Measurements from ENCODE around the gene VTI1A.
"Not testable (repeated sequence)": the region's sequence is repeated elsewhere in the genome, so short reads cannot be mapped to it uniquely, and the experiment has no call there.

Gene VTI1A

GRCh38 chr10:112507988-112508387 is 61.0 kb downstream of the VTI1A start:
- no peak for DNase-seq

- no peak for DNase-seq
Measured at GRCh38 chr10:112509558-112510291, 62.7 kb downstream of the VTI1A start.

- no peak for DNase-seq
Measured at GRCh38 chr10:112510384-112510783, 63.4 kb downstream of the VTI1A start.

- DNase-seq: no peak
Measured at GRCh38 chr10:112512294-112512693, 65.3 kb downstream of the VTI1A start.

GRCh38 chr10:112515126-112515525 is 68.1 kb downstream of the VTI1A start:
- no peak for DNase-seq

GRCh38 chr10:112515852-112516251 is 68.8 kb downstream of the VTI1A start:
- no peak for DNase-seq

- DNase-seq: no peak
Measured at GRCh38 chr10:112517451-112517862, 70.4 kb downstream of the VTI1A start.

GRCh38 chr10:112519133-112519761 is 72.2 kb downstream of the VTI1A start:
- no peak for DNase-seq

GRCh38 chr10:112520914-112521313 is 73.9 kb downstream of the VTI1A start:
- no peak for DNase-seq

GRCh38 chr10:112524641-112525040 is 77.6 kb downstream of the VTI1A start:
- DNase-seq: no peak

- DNase-seq: no peak
Measured at GRCh38 chr10:112525200-112525599, 78.2 kb downstream of the VTI1A start.

- no peak for DNase-seq
Measured at GRCh38 chr10:112526139-112526538, 79.1 kb downstream of the VTI1A start.

GRCh38 chr10:112526906-112527305 is 79.9 kb downstream of the VTI1A start:
- no peak for DNase-seq

- no peak for DNase-seq
Measured at GRCh38 chr10:112528235-112528634, 81.2 kb downstream of the VTI1A start.

- no peak for DNase-seq
Measured at GRCh38 chr10:112531421-112531820, 84.4 kb downstream of the VTI1A start.

GRCh38 chr10:112532189-112532588 is 85.2 kb downstream of the VTI1A start:
- DNase-seq: no peak

- no peak for DNase-seq
Measured at GRCh38 chr10:112532956-112533355, 85.9 kb downstream of the VTI1A start.

GRCh38 chr10:112533916-112534315 is 86.9 kb downstream of the VTI1A start:
- DNase-seq: no peak

GRCh38 chr10:112535531-112535951 is 88.5 kb downstream of the VTI1A start:
- no peak for DNase-seq

- DNase-seq: no peak
Measured at GRCh38 chr10:112536663-112537062, 89.6 kb downstream of the VTI1A start.

GRCh38 chr10:112538168-112538567 is 91.2 kb downstream of the VTI1A start:
- no peak for DNase-seq

GRCh38 chr10:112539340-112539739 is 92.3 kb downstream of the VTI1A start:
- DNase-seq: peak; percentile 12

GRCh38 chr10:112542823-112543222 is 95.8 kb downstream of the VTI1A start:
- DNase-seq: not testable (repeated sequence)

- DNase-seq: no peak
Measured at GRCh38 chr10:112546474-112546873, 99.5 kb downstream of the VTI1A start.

Data from DMS79 treated with DMSO at 0.1 percent for 48 hours (cell line).